Body of pancreas (tissue), 4 donors: Measurements from ENCODE around the gene KIF11.

Experiments used
- CTCF ChIP-seq, 7 experiments: fragments of 450-650 bp in 4 of 7; fragments of 200-600 bp in 3 of 7; sonication (generic) in 3 of 7; IDR thresholded peaks; one replicate each; pipeline ENCODE4 v1.5.1; 2016 to 2019; ENCODE audit warnings: antibody characterized with exemption in 7 of 7
- POLR2A ChIP-seq, 3 donors: fragments of 450-650 bp; IDR thresholded peaks; one replicate each; pipeline ENCODE4 v1.6.1; 2016; ENCODE audit warnings: antibody characterized with exemption in 3 of 3, mild to moderate bottlenecking in 2 of 3

- TF ChIP-seq CTCF (IDR thresholded peaks at IDR 0.05) (no peak), POLR2A (IDR thresholded peaks at IDR 0.05) (no peak)
These were observed 33.9 kb upstream of the KIF11 start for GRCh38 chr10:92559046-92559445.
